HG02763 (cell line): ENCODE results near the gene ASB10.

ENCODE experiments used
- ATAC-seq: cut with Tn5 transposase; IDR thresholded peaks from one replicate; pipeline ENCODE4 v1.9.1; 2021; ENCODE audit warnings: mild to moderate bottlenecking, moderate library complexity; ENCODE audit not compliant: unreplicated experiment

Gene ASB10

GRCh38 chr7:151137791-151138152 is 49.3 kb downstream of the ASB10 start:
- ATAC-seq, result no peak

DNA sequence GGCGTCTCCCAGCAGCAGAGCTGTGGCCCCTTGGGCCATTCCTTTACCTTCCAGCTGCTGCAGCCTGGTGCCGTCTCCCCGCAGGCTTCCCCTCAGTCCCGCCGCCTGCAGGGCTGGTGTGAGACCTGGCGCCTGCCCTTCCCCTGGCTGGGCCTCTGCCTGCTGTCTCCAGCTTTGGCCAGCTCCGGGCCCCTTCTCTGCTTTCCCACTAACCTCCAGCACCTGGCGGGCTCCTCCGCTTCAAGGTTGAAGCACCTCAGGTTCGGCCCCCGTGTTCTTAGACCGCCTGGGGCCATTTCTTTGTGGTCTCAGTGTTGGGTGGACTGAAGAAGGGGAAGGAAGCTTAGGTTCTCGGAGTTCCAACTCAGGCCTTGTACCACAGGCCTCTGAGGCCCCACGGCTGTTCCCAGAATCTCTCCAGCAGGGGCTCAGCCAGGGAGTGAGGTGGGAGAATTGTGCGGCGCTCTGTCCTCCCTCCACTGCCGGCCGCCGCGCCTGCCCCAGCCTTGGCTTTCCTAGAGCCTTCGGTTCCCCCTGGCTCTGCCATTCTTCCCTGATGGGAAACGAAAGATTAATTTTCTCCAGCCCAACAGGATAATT is 49.9 kb downstream of the ASB10 start:
- no peak for ATAC-seq

DNA sequence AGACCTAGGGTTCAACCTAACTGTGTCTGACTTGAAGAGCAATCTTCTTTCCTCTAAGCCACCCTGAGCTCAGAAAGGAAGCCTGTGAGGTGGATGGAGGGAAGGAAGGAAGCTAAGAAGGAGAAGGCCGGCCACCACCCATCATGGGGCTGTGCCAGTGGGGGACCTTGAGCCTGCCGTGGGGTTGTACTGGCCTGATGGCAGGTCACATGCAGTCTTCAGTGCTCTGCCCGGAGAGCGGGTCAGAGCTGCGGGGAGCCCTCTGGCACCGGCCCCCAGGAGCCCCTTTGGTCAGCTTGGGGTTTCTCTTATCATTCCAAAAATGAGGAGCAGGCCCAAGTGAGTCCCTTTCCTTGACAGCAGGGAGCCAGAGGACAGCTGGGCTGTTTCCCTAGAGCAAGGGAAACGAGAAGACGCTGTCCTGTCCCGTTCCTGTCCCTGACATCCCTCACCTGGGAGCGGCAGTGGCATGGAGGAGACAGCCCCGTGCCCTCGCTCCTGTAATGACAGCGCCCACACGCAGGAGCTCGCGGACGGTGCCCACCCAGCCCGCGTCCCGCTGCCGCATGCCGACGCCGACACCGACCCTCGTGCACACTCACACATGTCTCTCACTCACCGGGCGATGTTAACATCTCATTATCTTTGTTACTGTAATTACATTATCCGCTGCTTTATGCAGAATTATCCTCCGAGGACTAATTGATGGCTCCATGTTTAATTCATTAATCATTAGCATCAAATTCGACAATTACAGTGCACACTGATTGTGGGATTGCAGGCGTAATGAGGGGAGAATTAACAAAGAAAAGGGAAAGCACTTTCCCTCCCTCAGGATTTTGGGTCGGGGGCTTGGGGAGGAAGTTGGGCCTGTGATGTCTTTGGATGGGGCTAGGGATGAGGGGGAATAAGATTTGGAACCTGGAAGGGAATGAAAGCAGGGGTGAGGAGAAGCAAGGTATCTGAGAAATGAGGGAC is 50.9 kb downstream of the ASB10 start:
- ATAC-seq, result no peak

- no peak for ATAC-seq
Measured at GRCh38 chr7:151135525-151135845, 51.6 kb downstream of the ASB10 start.

DNA sequence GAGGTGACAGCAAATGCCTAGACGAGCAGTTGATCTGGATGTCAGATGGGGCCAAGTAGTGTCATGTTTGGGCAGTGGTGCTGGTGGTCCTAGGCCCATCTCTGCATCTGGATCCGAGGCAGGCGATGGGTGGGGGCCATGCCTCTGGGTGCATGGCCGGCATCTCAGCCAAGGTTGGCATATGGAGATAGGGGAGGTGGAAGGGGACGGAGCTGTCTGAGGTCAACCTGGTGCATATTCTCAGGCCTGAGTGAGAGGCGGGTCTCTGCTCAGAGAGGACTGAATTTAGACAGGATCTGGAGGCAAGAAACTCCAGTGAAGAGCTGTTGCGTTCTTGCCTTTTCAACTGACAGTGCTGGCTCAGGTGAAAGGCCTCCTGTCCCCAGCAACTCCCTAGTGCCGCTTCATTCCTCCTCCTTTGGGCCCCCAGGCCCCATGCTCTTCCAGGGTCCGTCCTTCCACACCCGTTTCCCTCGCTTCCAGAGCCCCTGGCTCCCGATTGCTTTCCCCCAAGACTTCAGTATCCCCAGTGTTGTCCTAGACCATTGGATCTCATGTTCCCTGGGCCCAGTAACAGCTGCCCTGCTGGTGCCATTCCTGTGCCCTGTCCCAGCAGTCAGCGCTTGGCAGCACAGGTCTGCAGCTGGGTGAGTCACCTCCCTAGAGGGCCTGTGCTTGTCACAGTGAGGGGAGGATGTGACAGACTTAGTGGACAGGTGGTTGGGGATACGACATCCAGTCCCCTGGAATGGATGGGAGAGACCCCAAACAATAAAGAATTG is 52.1 kb downstream of the ASB10 start:
- no peak for ATAC-seq

DNA sequence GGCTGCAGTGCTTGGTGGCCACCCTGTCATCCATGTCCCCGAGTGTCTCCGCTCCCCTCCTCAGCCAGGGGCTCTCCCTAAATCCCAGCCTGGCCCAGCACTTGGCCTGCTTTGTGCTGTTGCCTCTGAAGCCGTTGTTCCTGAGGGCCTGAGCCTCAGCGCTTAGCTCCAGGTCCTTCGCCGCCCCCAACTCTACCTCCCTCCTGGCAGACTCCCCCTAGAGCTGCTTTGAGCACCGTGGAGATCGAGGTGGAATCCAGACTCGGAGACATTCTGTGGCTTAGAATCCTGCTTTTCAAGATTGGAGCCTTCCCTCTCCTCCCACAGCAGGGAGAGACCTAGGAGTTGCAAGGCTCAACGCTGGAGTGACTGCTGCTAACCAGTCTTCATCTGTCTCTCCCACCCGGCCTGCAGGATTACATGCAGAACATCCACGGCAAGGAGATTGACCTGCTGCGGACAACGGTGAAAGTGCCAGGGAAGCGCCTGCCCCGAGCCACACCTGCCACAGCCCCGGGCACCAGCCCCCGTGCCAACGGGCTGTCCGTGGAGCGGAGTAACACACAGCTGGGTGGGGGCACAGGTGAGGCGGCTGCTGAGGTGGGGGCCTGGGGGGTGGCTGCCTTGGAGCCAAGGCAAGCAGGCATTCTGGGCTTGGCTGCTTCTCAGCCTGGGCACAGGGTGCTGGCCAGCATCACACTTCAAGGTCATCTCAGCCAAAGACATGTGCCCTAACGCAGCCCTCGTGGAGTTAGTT is 52.9 kb downstream of the ASB10 start:
- ATAC-seq, result no peak

DNA sequence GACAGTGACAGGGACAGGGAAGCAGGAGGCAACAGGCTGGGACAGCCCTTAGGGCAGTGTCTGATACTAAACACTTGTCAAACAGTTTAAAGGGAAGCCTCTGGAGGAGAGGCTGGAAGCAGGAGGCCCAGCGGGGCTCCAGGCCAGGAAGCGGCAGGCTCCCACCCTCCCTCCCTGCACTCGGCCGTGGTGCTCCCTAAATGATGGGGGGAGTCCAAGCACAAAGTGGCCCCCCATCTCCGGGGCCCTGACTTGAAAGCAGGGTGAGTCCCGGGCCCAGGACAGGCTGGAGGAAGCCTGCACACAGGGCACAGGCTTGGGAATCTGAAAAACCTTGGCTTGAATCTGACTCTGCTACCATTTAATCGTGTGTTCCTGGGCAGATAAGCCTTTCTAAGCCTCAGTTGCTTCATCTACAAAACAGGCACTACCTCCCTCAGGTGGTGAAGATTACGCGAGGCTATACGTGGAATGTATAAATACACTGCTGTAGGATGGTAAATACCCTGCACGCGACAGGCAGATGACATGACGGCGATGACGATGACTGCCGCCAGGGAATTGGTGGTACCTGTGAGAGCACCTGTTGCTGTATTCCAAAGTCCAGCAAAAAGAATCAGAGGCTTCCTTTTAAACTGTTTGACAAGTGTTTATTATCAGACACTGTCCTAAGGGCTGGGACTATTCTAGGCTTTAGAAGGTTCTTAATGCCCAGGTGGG is 53.6 kb downstream of the ASB10 start:
- ATAC-seq, result no peak

GRCh38 chr7:151132461-151133205 is 54.4 kb downstream of the ASB10 start:
- no peak for ATAC-seq

DNA sequence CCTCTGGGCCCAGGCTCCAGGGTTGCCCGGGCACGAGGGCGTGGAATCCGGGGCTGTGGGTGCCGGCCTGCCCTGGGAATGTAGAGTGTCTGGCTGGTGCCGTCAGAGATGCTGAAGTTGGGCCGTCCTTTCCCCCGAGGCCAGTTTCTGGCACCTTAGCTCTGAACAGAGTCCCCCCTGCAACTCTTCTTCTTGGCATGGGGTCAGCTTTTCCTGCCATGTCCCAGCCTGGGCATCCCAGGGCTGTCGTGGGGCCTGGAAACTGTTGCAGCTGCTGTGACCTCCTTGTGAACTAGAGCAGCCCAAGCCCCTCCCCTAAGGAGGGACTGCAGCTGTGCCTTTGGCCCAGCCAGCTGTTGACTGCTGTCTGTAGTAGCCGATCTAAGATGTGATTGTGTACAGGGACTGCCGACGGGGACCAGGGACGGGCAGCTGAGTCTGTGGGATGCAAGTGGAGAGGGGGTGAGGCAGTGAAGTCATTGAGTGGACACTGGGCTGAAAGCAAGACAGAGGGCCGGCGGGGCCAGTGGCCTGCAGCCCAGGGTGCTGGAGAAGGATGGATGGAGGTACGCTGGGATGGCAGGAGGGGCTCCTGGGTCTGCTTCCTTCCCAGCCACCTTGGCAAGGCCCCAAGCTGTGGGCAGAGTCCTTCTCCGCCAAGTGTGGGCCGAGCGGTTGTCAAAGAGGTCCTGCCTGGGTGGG is 55.3 kb downstream of the ASB10 start:
- no peak for ATAC-seq

- ATAC-seq, result no peak
Measured at GRCh38 chr7:151131224-151131591, 55.8 kb downstream of the ASB10 start.

- no peak for ATAC-seq
Measured at GRCh38 chr7:151130741-151131157, 56.3 kb downstream of the ASB10 start.

DNA sequence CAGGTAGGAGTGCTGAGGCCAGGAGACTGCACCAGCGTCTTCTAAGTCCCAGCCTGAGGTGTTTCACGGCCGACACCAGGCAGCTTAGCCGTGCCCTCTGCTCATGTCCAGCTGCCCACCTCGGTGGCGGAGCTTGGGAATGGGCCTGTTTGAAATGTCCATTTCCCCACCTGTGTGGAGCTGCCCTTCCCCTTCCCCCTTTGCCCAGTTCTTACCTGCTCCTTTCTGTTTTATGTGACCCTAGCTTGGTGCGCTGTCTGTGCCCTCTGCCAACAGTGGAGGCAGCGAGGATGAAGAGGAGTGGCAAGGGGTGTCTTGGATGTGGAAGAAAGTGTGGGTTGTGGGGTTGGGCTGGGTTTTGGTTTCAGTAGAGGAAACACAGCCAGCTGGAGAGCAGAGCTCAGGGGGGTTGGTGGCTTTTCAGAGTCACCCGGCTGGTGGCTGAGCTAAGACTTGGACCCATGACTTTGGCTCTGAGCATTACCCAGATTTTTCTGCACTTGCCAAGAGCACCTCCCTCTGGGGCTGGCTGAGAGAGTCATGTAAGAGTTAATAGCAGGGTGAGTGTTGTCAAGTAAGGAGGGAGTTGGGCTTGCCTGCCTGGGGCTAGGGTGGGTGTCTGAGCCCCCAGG is 57.0 kb downstream of the ASB10 start:
- no peak for ATAC-seq

DNA sequence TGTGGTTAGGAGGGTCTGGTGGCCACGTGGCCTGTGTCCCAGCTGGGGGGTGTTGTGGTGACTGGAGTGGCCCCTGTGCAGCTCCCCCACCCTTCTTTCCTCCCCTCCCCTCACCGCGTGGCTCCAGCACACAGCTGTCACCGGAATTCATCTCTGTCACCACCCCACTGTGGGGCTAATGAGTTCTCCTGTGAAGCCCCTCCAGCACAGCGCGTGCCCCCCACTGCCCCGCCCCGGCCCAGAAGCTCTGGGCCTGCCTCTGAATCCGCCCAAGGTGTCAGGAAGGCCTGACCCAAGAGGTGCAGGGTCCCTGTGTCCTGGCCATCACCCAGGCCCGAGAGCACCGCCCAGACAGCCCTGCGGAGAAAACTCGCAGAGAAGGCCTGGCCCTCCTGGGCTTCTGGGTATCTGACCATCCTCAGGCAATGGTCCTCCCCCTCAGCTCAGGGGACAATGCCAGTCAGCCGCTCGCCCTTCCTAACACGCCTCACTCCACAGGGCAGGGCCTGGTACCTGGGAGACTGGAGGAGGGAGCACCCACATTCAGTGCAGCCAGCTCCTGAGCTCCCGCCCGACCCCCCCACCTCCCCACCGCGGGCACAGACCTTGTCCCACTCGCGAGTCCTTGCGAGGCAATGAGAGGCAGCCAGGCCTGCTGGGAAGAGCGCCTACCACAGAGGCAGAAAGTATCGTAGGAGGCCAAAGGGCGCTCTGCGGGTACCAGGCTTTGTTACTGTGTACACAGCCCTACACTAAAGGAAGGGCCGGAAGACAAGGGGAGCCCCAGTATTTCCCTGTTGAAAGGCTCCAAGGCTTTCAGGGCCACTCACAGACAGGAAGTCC is 57.7 kb downstream of the ASB10 start:
- no peak for ATAC-seq

GRCh38 chr7:151128716-151129115 is 58.3 kb downstream of the ASB10 start:
- ATAC-seq, result no peak

DNA sequence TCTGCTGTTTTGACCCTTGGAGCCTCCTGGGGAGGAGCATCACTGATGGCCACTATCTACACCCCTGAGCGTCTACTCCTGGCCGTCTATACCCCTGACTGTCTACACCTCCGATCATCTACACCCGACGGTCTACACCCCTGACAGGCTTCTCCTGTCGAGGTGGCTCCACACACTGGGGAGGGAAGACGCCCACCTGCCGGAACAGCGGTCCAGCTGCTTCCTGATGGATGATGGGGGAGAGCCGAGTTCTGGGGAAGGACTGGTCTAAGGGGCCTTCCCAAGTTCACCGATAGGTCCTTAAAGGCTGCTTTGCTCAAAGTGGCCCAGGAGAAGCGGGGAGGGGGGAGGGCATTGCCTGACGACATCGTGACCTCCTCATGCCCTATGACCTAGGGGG is 58.9 kb downstream of the ASB10 start:
- no peak for ATAC-seq

DNA sequence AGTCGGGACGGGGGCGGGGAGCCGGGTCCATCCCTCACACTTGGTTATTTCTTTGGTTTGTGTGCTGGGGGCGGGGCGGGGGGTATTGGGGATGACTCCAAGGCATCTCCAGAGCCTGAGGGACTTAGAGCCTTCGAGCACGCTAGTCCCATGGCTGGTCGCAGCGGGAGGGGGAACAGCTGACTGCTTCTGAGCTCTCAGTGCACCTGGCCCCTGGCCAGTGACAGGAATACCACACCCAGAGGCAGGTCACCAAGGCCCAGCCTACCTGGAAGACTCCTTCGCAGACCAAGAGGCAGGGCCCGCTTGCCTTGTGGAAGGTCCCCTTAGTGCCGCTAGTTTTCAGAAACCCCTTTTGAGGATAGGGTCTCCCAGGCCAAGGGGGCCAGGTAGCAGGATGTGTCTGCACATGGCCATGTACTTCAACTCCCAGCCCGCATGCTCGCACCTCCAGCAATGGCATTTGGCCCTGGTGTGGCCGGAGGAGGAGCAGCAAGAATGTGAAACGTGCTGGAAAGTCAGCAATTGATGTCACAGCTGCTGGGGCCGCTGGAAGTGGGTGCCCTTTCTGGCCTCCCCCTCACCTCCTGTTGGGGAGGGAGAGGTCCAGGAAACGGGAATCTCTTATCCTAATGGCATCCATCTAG is 60.4 kb downstream of the ASB10 start:
- no peak for ATAC-seq

GRCh38 chr7:151125846-151126481 is 61.1 kb downstream of the ASB10 start:
- ATAC-seq, result no peak
